IMR-90 (cell line): Measurements from ENCODE around the gene ASGR2. TPM values are rescaled to one million over a fixed set of nuclear protein-coding genes. Genes with fewer than 3 reads are reported as not detected.

ENCODE experiments used
- ATAC-seq: fragments of 200-7000 bp; cut with Tn5 transposase; 2 replicates; pipeline ENCODE4 v1.9.1; 2020; ENCODE audit warnings: low read depth, mild to moderate bottlenecking, moderate library complexity
- BruUV-seq: library from RNA; stranded (reverse); fragments of 400-500 nt; replicated peaks from 2 replicates; lab custom pipeline; 2021; lab: Mats Ljungman, UMichigan
- CTCF ChIA-PET: fragments of 300-600 bp; formaldehyde crosslinking; extraction: SDS; loops from one replicate; lab custom pipeline; 2021; ENCODE audit warnings: antibody characterized with exemption; lab: Yijun Ruan, JAX
- POLR2A ChIA-PET: fragments of 300-600 bp; sonication (Branson Sonifier 250); formaldehyde crosslinking; loops from one replicate; lab custom pipeline; 2022; ENCODE audit warnings: antibody characterized with exemption; ENCODE audit not compliant: unreplicated experiment; lab: Charles Lee
- DNase-seq: peaks from one replicate; pipeline ENCODE4 v3.0.0; 2013
- H2AFZ ChIP-seq: replicated peaks from 2 replicates; pipeline ENCODE3; 2013; ENCODE audit warnings: low read length, mild to moderate bottlenecking; ENCODE audit not compliant: poor library complexity
- H2AK5ac ChIP-seq: 2 replicates; pipeline ENCODE4 v1.6.1; 2013; ENCODE audit warnings: low read depth, low read length, inconsistent platforms
- H2AK9ac ChIP-seq: replicated peaks from 2 replicates; pipeline ENCODE3; 2013; ENCODE audit warnings: mild to moderate bottlenecking, low read depth, low read length, moderate library complexity; ENCODE audit not compliant: poor library complexity
- H2BK120ac ChIP-seq: 2 replicates; pipeline ENCODE4 v1.6.1; 2013; ENCODE audit warnings: low read depth, low read length, inconsistent platforms
- H2BK15ac ChIP-seq: 3 replicates; pipeline ENCODE4 v1.6.1; 2013; ENCODE audit warnings: low read depth, low read length, inconsistent platforms
- H2BK20ac ChIP-seq: 2 replicates; pipeline ENCODE4 v1.6.1; 2013; ENCODE audit warnings: low read depth, mild to moderate bottlenecking, inconsistent platforms, low read length, moderate library complexity
- H2BK5ac ChIP-seq: 2 replicates; pipeline ENCODE4 v1.6.1; 2013; ENCODE audit warnings: mild to moderate bottlenecking, low read depth, low read length, inconsistent platforms; ENCODE audit not compliant: poor library complexity, severe bottlenecking
- H3K14ac ChIP-seq: replicated peaks from 2 replicates; pipeline ENCODE4 v1.6.1; 2013; ENCODE audit warnings: low read depth, low read length, inconsistent platforms
- H3K18ac ChIP-seq: 2 replicates; pipeline ENCODE4 v1.6.1; 2013; ENCODE audit warnings: low read depth, low read length, control low read depth
- H3K23ac ChIP-seq: 2 replicates; pipeline ENCODE4 v1.6.1; 2013; ENCODE audit warnings: low read depth, low read length, inconsistent platforms
- H3K27ac ChIP-seq: 2 replicates; pipeline ENCODE4 v1.5.1; 2013; ENCODE audit warnings: mild to moderate bottlenecking, control low read depth, low read length; ENCODE audit not compliant: insufficient read depth
- H3K27me3 ChIP-seq: 2 replicates; pipeline ENCODE4 v1.6.1; 2013; ENCODE audit warnings: low read length; ENCODE audit not compliant: control insufficient read depth, insufficient read depth
- H3K36me3 ChIP-seq: 2 replicates; pipeline ENCODE4 v1.6.1; 2013; ENCODE audit warnings: low read length, mixed read lengths; ENCODE audit not compliant: control insufficient read depth, insufficient read depth
- H3K4ac ChIP-seq: 2 replicates; pipeline ENCODE4 v1.6.1; 2013; ENCODE audit warnings: low read depth, low read length, inconsistent platforms
- H3K4me1 ChIP-seq: 2 replicates; pipeline ENCODE4 v1.6.1; 2013; ENCODE audit warnings: low read length, mixed read lengths; ENCODE audit not compliant: control insufficient read depth, insufficient read depth
- H3K4me2 ChIP-seq: 2 replicates; pipeline ENCODE4 v1.6.1; 2013; ENCODE audit warnings: low read depth, mild to moderate bottlenecking, control low read depth, low read length, moderate library complexity
- H3K4me3 ChIP-seq: 2 replicates; pipeline ENCODE4 v1.5.1; 2013; ENCODE audit warnings: low read depth, mild to moderate bottlenecking, control low read depth, low read length, moderate library complexity; ENCODE audit not compliant: insufficient read depth
- H3K56ac ChIP-seq: 2 replicates; pipeline ENCODE4 v1.6.1; 2013; ENCODE audit warnings: low read length, inconsistent platforms; ENCODE audit not compliant: insufficient read depth; ENCODE audit errors: extremely low read depth
- H3K79me1 ChIP-seq, 2 experiments: 2 replicates each; pipeline ENCODE4 v1.6.1; 2013; ENCODE audit warnings: low read length in 2 of 2, inconsistent platforms in 1 of 2, low read depth in 1 of 2
- H3K9ac ChIP-seq: 2 replicates; pipeline ENCODE4 v1.6.1; 2013; ENCODE audit warnings: low read depth, low read length, control low read depth
- H3K9me1 ChIP-seq: 2 replicates; pipeline ENCODE4 v1.6.1; 2013; ENCODE audit warnings: low read length, inconsistent platforms; ENCODE audit not compliant: insufficient read depth
- H3K9me3 ChIP-seq: 2 replicates; pipeline ENCODE4 v1.6.1; 2013; ENCODE audit warnings: low read length; ENCODE audit not compliant: control insufficient read depth, insufficient read depth
- H4K20me1 ChIP-seq: 2 replicates; pipeline ENCODE4 v1.6.1; 2013; ENCODE audit warnings: low read length, inconsistent platforms; ENCODE audit not compliant: insufficient read depth
- H4K5ac ChIP-seq: 2 replicates; pipeline ENCODE4 v1.6.1; 2013; ENCODE audit warnings: mild to moderate bottlenecking, low read depth, low read length, control low read depth
- H4K8ac ChIP-seq, 2 experiments: 2 replicates each; pipeline ENCODE4 v1.6.1; 2013; ENCODE audit warnings: low read depth in 2 of 2, low read length in 2 of 2, control low read depth in 1 of 2, inconsistent platforms in 1 of 2
- H4K91ac ChIP-seq: 2 replicates; pipeline ENCODE4 v1.6.1; 2013; ENCODE audit warnings: low read depth, low read length, inconsistent platforms; ENCODE audit not compliant: insufficient read depth
- MAFK ChIP-seq: IDR thresholded peaks from 2 replicates; pipeline ENCODE4 v1.6.1; 2012; ENCODE audit warnings: low read depth, low read length, improper control_type of control experiment
- WGBS, 2 experiments: methylation state at CpG; one replicate each; pipeline versions ENCODE4 v1.1.5 to v1.1.7; 2013; ENCODE audit warnings: missing lambda C conversion rate in 2 of 2; ENCODE audit not compliant: insufficient read length in 1 of 2; ENCODE audit errors: extremely low coverage in 2 of 2; 5-methylcytosine and 5-hydroxymethylcytosine counted together
- dilution Hi-C: fragments of 300-500 bp; cut with HindIII; formaldehyde crosslinking; loops from one replicate; pipeline ENCODE4 v1.14.3; 2018; ENCODE audit warnings: low sequenced_read_pairs; ENCODE audit not compliant: unreplicated experiment
- in situ Hi-C: fragments of 300-500 bp; cut with MboI; formaldehyde crosslinking; loops from 3 replicates; pipeline ENCODE4 v1.14.3; 2019; ENCODE audit warnings: low sequenced_read_pairs, inconsistent platforms, mixed read lengths
- intact Hi-C: fragments of 100-400 bp; cut with micrococcal nuclease; formaldehyde crosslinking; loops from 2 replicates; pipeline ENCODE4 v1.10.0; 2022
- polyA plus RNA-seq, 3 experiments: library from polyadenylated mRNA; depleted of rRNA; stranded (reverse); fragments of >200 nt; gene quantifications; 2 replicates each; pipeline ENCODE4 v1.2.3, GENCODE V29; 2012; ENCODE audit warnings: low replicate concordance in 1 of 3
- total RNA-seq: library from RNA; depleted of rRNA; stranded (reverse); fragments of >200 nt; gene quantifications from 2 replicates; pipeline ENCODE4 v1.2.3, GENCODE V29; 2012
- TF ChIP-seq, protein P1 (sequence below): fragments of 150-350 bp; IDR thresholded peaks from 2 replicates; pipeline ENCODE4 v1.6.1; 2017; ENCODE audit warnings: mild to moderate bottlenecking, antibody characterized with exemption, low read length, low read depth

The ASGR2 gene
- total and polyA plus RNA-seq, 2 of the 4 experiments (the other 2 are of a cell fraction): not detected

DNA sequence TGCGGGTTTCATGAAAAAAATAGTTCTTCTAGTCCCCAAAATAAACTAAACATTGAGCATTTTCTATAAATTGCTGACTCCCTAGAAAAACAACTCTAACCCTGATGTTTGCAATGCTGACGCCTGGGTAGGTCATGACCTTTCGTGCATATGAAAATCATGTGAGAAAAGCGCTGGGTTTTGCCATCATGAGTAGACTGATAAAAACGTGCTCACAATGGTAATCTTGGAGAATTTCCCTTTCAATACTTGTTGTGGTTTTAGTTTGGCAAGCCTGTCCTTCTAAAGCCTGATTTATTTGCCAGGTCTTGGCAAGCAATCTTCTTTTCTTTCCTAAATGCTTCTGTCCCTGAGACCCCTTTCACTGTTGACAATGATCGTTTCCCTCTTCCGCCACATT is 30.5 kb downstream of the ASGR2 start:
- no peak for ATAC-seq
- H4K8ac ChIP-seq: no peak overlapping the region
- no peaks in the 10 kb centered on the region for H3K9me1 ChIP-seq
- no peak overlapping the region for H2BK15ac ChIP-seq
- H4K91ac ChIP-seq: no peak overlapping the region
- TF ChIP-seq, protein P1, sequence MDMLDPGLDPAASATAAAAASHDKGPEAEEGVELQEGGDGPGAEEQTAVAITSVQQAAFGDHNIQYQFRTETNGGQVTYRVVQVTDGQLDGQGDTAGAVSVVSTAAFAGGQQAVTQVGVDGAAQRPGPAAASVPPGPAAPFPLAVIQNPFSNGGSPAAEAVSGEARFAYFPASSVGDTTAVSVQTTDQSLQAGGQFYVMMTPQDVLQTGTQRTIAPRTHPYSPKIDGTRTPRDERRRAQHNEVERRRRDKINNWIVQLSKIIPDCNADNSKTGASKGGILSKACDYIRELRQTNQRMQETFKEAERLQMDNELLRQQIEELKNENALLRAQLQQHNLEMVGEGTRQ: no peak
- peak; percentile 60 for TF ChIP-seq MAFK
- H3K56ac ChIP-seq: no peak overlapping the region
- no peak overlapping the region for H2BK20ac ChIP-seq
- no peak overlapping the region for H3K14ac ChIP-seq
- POLR2A ChIA-PET: interaction anchor here (0.7 kb wide), 1 partner anchor 9 kb away, joined by 4 read pairs; no protein-coding TSS in a partner anchor
- no peaks in the 10 kb centered on the region for H4K20me1 ChIP-seq
- H4K5ac ChIP-seq: no peak overlapping the region
- no peak overlapping the region for H2BK5ac ChIP-seq
- no peak overlapping the region for H2AK9ac ChIP-seq
- WGBS, 2 experiments: 80% methylated on average over 1 of the region's 7 CpGs; no CpG with 5 or more reads in 1 of the 2 experiments
- H3K4me3 ChIP-seq: no peak overlapping the region
- H3K4me2 ChIP-seq: no peak overlapping the region
- dilution Hi-C loops: no loop called here
- CTCF ChIA-PET: no interaction called here
- no peaks in the 10 kb centered on the region for H3K79me1 ChIP-seq
- no peaks in the 10 kb centered on the region for H3K36me3 ChIP-seq
- no TSS peak for BruUV-seq
- H3K9ac ChIP-seq: no peak overlapping the region
- H3K4me1 ChIP-seq: no peaks in the 10 kb centered on the region
- H3K9me3 ChIP-seq: no peaks in the 10 kb centered on the region
- no peak overlapping the region for H3K27ac ChIP-seq
- no peak overlapping the region for H3K23ac ChIP-seq
- H2BK120ac ChIP-seq: no peak overlapping the region
- intact Hi-C loops: no loop called here
- no peak for DNase-seq
- no peak overlapping the region for H2AFZ ChIP-seq
- in situ Hi-C loops: no loop called here
- no peak overlapping the region for H2AK5ac ChIP-seq
- no peak overlapping the region for H3K4ac ChIP-seq
- no peak overlapping the region for H3K18ac ChIP-seq
- H3K27me3 ChIP-seq: peaks cover 8% of the 10 kb centered on the region
